HL-60 (cell line): Measurements from ENCODE around the gene CCDC192.

Experiments
- DNase-seq, 2 experiments: peaks; one replicate each; pipeline ENCODE4 v3.0.0-alpha.2; 2010 to 2020; ENCODE audit warnings: low read depth in 1 of 2, low spot score in 1 of 2
- H3K27ac ChIP-seq: fragments of 250-450 bp; sonication (Bioruptor Pico); replicated peaks from 2 replicates; pipeline ENCODE4 v1.5.1; 2020; ENCODE audit warnings: mild to moderate bottlenecking, moderate library complexity
- H3K27me3 ChIP-seq: fragments of 250-450 bp; sonication (Bioruptor Pico); 2 replicates; pipeline ENCODE4 v1.5.1; 2021; ENCODE audit warnings: mild to moderate bottlenecking, moderate library complexity; ENCODE audit not compliant: insufficient read depth, poor library complexity, severe bottlenecking
- H3K4me3 ChIP-seq: replicated peaks from 2 replicates; pipeline ENCODE4 v1.5.1; 2011; ENCODE audit warnings: mild to moderate bottlenecking, control low read depth, low read length; ENCODE audit not compliant: insufficient read depth
- CTCF ChIP-seq: IDR thresholded peaks from one replicate; pipeline ENCODE4 v1.5.1; 2011; ENCODE audit warnings: low read length, control low read depth, inconsistent platforms; ENCODE audit not compliant: insufficient read depth
- GABPA ChIP-seq: IDR thresholded peaks from 2 replicates; pipeline ENCODE4 v1.6.1; 2012; ENCODE audit warnings: low read depth
- POLR2AphosphoS5 ChIP-seq: IDR thresholded peaks from 2 replicates; pipeline ENCODE4 v1.6.1; 2012; ENCODE audit warnings: low read depth
- REST ChIP-seq: IDR thresholded peaks from 2 replicates; pipeline ENCODE4 v1.6.1; 2012; ENCODE audit warnings: low read depth; ENCODE audit not compliant: insufficient replicate concordance
- SPI1 ChIP-seq: IDR thresholded peaks from 2 replicates; pipeline ENCODE4 v1.6.1; 2012; ENCODE audit warnings: low read depth, mild to moderate bottlenecking, borderline replicate concordance

CCDC192 gene

GRCh38 chr5:127887282-127887681 is 184.1 kb downstream of the CCDC192 start:
- TF ChIP-seq REST (no peak), CTCF (no peak)
- Histone ChIP-seq H3K27me3 (no peaks in the 10 kb centered on the region), H3K4me3 (no peak overlapping the region), H3K27ac (no peak overlapping the region)
- DNase-seq = no peak

GRCh38 chr5:127891942-127892341 is 188.8 kb downstream of the CCDC192 start:
- H3K27ac ChIP-seq = no peak overlapping the region
- TF ChIP-seq REST (no peak), GABPA (no peak), CTCF (no peak), SPI1 (no peak), POLR2AphosphoS5 (no peak)
- H3K27me3 ChIP-seq = no peaks in the 10 kb centered on the region
- H3K4me3 ChIP-seq = no peak overlapping the region
- no peak for DNase-seq

GRCh38 chr5:127892467-127893207 is 189.4 kb downstream of the CCDC192 start:
- TF ChIP-seq REST (no peak), POLR2AphosphoS5 (no peak), CTCF (no peak), SPI1 (no peak), GABPA (no peak)
- no peak overlapping the region for H3K4me3 ChIP-seq
- no peak for DNase-seq
- no peak overlapping the region for H3K27ac ChIP-seq
- no peaks in the 10 kb centered on the region for H3K27me3 ChIP-seq
